ENCODE measurements around the gene KRTAP10-12. TPM values are rescaled to one million over a fixed set of nuclear protein-coding genes. Genes with fewer than 3 reads are reported as not detected.

The KRTAP10-12 gene
- polyA plus RNA-seq, 5 donors = not detected

GRCh38 chr21:44734026-44734745 lies 37.2 kb downstream of the KRTAP10-12 start:
- no peak for DNase-seq

- no peak for DNase-seq
Observed at GRCh38 chr21:44734841-44735240, 37.9 kb downstream of the KRTAP10-12 start.

GRCh38 chr21:44735821-44736220 lies 38.8 kb downstream of the KRTAP10-12 start:
- no peak for DNase-seq

GRCh38 chr21:44736291-44737004 lies 39.5 kb downstream of the KRTAP10-12 start:
- no peak for DNase-seq

GRCh38 chr21:44737706-44738354 lies 40.9 kb downstream of the KRTAP10-12 start:
- DNase-seq = no peak

GRCh38 chr21:44738621-44739020 lies 41.6 kb downstream of the KRTAP10-12 start:
- no peak for DNase-seq

GRCh38 chr21:44739316-44739715 lies 42.3 kb downstream of the KRTAP10-12 start:
- no peak for DNase-seq

GRCh38 chr21:44740742-44741141 lies 43.8 kb downstream of the KRTAP10-12 start:
- DNase-seq = no peak

GRCh38 chr21:44741921-44742320 lies 44.9 kb downstream of the KRTAP10-12 start:
- no peak for DNase-seq

GRCh38 chr21:44742418-44743153 lies 45.6 kb downstream of the KRTAP10-12 start:
- DNase-seq = no peak

Other genes starting within 250 kb of the KRTAP10-12 start
- gene LRRC3, start 241.7 kb upstream of the KRTAP10-12 start, polyA plus RNA-seq (ENCODE audit: insufficient read depth in 1 of 5, insufficient read length in 5 of 5, low replicate concordance in 1 of 5) = 1 to 10 TPM; 4.2 to 6.6 (median 5.9) TPM
- not detected for gene KRTAP10-1, start 157.0 kb upstream of the KRTAP10-12 start, polyA plus RNA-seq (ENCODE audit: insufficient read depth in 1 of 5, insufficient read length in 5 of 5, low replicate concordance in 1 of 5)
- not detected for gene KRTAP10-2, start 145.7 kb upstream of the KRTAP10-12 start, polyA plus RNA-seq (ENCODE audit: insufficient read depth in 1 of 5, insufficient read length in 5 of 5, low replicate concordance in 1 of 5)
- gene KRTAP10-3, start 138.4 kb upstream of the KRTAP10-12 start, polyA plus RNA-seq (ENCODE audit: insufficient read depth in 1 of 5, insufficient read length in 5 of 5, low replicate concordance in 1 of 5) = not detected
- gene KRTAP10-4, start 123.4 kb upstream of the KRTAP10-12 start, polyA plus RNA-seq (ENCODE audit: insufficient read depth in 1 of 5, insufficient read length in 5 of 5, low replicate concordance in 1 of 5) = not detected
- not detected for gene KRTAP10-5, start 116.6 kb upstream of the KRTAP10-12 start, polyA plus RNA-seq (ENCODE audit: insufficient read depth in 1 of 5, insufficient read length in 5 of 5, low replicate concordance in 1 of 5)
- gene KRTAP10-6, start 104.7 kb upstream of the KRTAP10-12 start, polyA plus RNA-seq (ENCODE audit: insufficient read depth in 1 of 5, insufficient read length in 5 of 5, low replicate concordance in 1 of 5) = not detected
- gene KRTAP10-7, start 96.6 kb upstream of the KRTAP10-12 start, polyA plus RNA-seq (ENCODE audit: insufficient read depth in 1 of 5, insufficient read length in 5 of 5, low replicate concordance in 1 of 5) = not detected
- gene KRTAP10-8, start 85.1 kb upstream of the KRTAP10-12 start, polyA plus RNA-seq (ENCODE audit: insufficient read depth in 1 of 5, insufficient read length in 5 of 5, low replicate concordance in 1 of 5) = not detected
- gene KRTAP10-9, start 70.1 kb upstream of the KRTAP10-12 start, polyA plus RNA-seq (ENCODE audit: insufficient read depth in 1 of 5, insufficient read length in 5 of 5, low replicate concordance in 1 of 5) = not detected
- not detected for gene KRTAP10-10, start 59.8 kb upstream of the KRTAP10-12 start, polyA plus RNA-seq (ENCODE audit: insufficient read depth in 1 of 5, insufficient read length in 5 of 5, low replicate concordance in 1 of 5)
- not detected for gene KRTAP10-11, start 50.8 kb upstream of the KRTAP10-12 start, polyA plus RNA-seq (ENCODE audit: insufficient read depth in 1 of 5, insufficient read length in 5 of 5, low replicate concordance in 1 of 5)
- gene KRTAP12-4, start 42.5 kb upstream of the KRTAP10-12 start, polyA plus RNA-seq (ENCODE audit: insufficient read depth in 1 of 5, insufficient read length in 5 of 5, low replicate concordance in 1 of 5) = not detected
- gene KRTAP12-3, start 39.2 kb upstream of the KRTAP10-12 start, polyA plus RNA-seq (ENCODE audit: insufficient read depth in 1 of 5, insufficient read length in 5 of 5, low replicate concordance in 1 of 5) = not detected
- gene KRTAP12-2, start 30.2 kb upstream of the KRTAP10-12 start, polyA plus RNA-seq (ENCODE audit: insufficient read depth in 1 of 5, insufficient read length in 5 of 5, low replicate concordance in 1 of 5) = not detected
- gene KRTAP12-1, start 15.0 kb upstream of the KRTAP10-12 start, polyA plus RNA-seq (ENCODE audit: insufficient read depth in 1 of 5, insufficient read length in 5 of 5, low replicate concordance in 1 of 5) = not detected
- gene TSPEAR, start 14.4 kb downstream of the KRTAP10-12 start, polyA plus RNA-seq (ENCODE audit: insufficient read depth in 1 of 5, insufficient read length in 5 of 5, low replicate concordance in 1 of 5) = 1 to 10 TPM; 2.0 to 4.4 (median 3.0) TPM
- gene UBE2G2, start 104.6 kb downstream of the KRTAP10-12 start, polyA plus RNA-seq (ENCODE audit: insufficient read depth in 1 of 5, insufficient read length in 5 of 5, low replicate concordance in 1 of 5) = 100 to 1,000 TPM; 110 to 155 (median 135) TPM
- gene SUMO3, start 120.9 kb downstream of the KRTAP10-12 start, polyA plus RNA-seq (ENCODE audit: insufficient read depth in 1 of 5, insufficient read length in 5 of 5, low replicate concordance in 1 of 5) = 100 to 1,000 TPM; 116 to 138 (median 124) TPM
- 100 to 1,000 TPM; 190 to 221 (median 212) TPM for gene PTTG1IP, start 176.5 kb downstream of the KRTAP10-12 start, polyA plus RNA-seq (ENCODE audit: insufficient read depth in 1 of 5, insufficient read length in 5 of 5, low replicate concordance in 1 of 5)
- 10 to 100 TPM in 2 of 5 donors, 1 to 10 TPM in 3; 7.3 to 16.1 (median 8.6) TPM for gene ITGB2, start 223.7 kb downstream of the KRTAP10-12 start, polyA plus RNA-seq (ENCODE audit: insufficient read depth in 1 of 5, insufficient read length in 5 of 5, low replicate concordance in 1 of 5)
- 10 to 100 TPM; 12.1 to 23.5 (median 13.6) TPM for gene SLX9, start 242.9 kb downstream of the KRTAP10-12 start, polyA plus RNA-seq (ENCODE audit: insufficient read depth in 1 of 5, insufficient read length in 5 of 5, low replicate concordance in 1 of 5)

All from right lung (tissue), 5 donors.